ENCODE results near the gene ARIH1.
A peak's percentile ranks its signal among the peaks of the same experiment; 100 is the strongest.
"Not testable (repeated sequence)": the region's sequence is repeated elsewhere in the genome, so short reads cannot be mapped to it uniquely, and the experiment has no call there.

The ARIH1 gene, protein sequence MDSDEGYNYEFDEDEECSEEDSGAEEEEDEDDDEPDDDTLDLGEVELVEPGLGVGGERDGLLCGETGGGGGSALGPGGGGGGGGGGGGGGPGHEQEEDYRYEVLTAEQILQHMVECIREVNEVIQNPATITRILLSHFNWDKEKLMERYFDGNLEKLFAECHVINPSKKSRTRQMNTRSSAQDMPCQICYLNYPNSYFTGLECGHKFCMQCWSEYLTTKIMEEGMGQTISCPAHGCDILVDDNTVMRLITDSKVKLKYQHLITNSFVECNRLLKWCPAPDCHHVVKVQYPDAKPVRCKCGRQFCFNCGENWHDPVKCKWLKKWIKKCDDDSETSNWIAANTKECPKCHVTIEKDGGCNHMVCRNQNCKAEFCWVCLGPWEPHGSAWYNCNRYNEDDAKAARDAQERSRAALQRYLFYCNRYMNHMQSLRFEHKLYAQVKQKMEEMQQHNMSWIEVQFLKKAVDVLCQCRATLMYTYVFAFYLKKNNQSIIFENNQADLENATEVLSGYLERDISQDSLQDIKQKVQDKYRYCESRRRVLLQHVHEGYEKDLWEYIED

GRCh38 chr15:72473614-72474465 lies at the start of gene ARIH1:
Gene ARIH1, plus strand, starts transcription at chr15:72474330. Its CDS starts 310 bp downstream, at chr15:72474640.
- peak; percentile 98 for DNase-seq

DNA sequence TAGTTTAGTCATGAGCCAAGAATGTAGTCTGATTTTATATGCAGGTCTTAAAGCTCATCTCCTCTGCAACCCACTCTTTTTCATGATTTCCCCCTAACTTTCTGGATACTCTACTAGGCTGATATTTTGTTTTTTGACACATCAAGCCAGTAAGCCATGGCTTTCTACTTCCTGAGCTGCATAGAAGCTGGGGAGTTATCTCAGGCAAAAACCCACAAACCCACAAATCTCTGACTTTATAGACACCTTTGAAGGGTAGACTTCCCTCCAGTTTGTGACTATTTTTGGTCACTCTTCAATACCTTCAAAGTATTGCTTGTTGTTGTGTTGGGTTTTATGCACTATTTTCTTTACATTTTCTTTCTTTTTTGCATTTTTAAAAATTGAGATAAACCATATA lies 47.4 kb upstream of the ARIH1 start:
- no peak for DNase-seq

- DNase-seq: no peak
These were observed 36.3 kb upstream of the ARIH1 start for GRCh38 chr15:72437650-72438316.

- not testable (repeated sequence) for DNase-seq
These were observed 31.3 kb upstream of the ARIH1 start for GRCh38 chr15:72442848-72443247.

DNA sequence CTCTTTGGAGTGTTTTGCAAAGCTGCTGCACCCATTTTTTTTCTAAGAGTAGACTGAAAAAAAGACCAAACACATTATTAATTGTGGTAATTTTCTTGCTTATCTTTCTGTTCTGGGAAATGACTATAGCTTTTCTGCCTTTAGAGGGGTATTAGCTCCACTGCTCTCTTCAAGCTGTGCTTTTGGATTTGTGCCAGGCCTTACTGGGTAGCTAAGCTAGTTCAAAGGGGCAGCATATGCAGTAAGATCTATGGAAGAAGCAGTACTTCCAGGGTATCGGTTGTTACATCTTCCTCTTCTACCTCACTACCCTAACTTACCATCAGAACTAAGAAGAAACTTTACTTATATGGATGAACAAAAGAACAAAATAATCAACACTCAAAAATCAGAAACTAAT lies 28.7 kb upstream of the ARIH1 start:
- no peak for DNase-seq

DNA sequence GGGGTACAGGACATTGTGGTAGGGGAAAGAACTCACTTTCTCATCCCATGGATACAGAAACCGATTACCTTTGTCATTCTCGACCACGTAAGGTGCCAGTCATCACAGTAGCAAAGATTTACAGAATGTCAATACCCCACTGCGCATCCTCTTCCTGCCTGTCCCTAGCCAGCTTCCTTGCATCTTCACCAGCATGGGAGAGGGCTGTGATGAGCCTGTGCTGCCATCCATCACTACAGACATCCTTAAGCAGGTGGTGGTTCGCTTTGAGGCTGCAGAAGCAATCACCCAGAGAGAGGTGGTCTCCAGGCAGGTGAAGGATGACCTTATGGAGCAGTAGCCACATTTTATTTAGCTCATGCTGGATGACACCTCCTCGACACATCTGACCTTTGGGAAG lies 23.3 kb upstream of the ARIH1 start:
- no peak for DNase-seq

DNA sequence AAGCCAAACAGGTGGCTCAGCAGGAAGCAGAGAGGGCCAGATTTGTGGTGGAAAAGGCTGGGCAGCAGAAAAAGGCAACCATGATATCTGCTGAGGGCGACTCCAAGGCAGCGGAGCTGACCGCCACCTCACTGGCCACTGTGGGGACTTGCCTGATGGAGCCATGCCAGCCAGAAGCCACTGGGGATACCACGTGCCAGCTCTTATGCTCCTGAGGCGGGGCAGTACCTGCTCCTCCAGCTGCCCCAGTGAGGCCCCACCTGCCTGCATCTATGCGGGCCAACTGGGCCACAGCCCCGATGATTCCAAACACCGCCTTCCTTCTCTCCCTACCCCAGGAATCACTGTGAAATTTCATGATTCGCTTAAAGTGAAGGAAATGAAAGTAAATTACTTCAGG lies 22.9 kb upstream of the ARIH1 start:
- DNase-seq: no peak

DNA sequence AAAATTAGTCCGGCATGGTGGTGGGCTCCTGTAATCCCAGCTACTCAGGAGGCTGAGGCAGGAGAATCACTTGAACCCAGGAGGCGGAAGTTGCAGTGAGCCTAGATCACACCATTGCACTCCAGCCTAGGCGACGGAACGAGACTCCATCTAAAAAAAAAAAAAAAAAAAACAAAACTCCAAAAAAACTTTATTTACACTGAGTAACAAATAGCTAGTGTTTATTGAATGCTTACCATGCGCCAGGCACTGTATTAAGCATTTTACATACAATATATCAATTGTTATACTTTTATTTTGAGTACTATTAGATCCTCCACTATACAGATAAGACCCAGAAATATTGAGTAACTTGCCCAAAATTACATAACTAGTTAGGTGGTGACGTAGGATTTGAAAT lies 17.4 kb upstream of the ARIH1 start:
- DNase-seq: no peak

- DNase-seq: no peak
These were observed 13.7 kb upstream of the ARIH1 start for GRCh38 chr15:72460402-72460801.

- DNase-seq: no peak
These were observed 10.4 kb upstream of the ARIH1 start for GRCh38 chr15:72463702-72464101.

GRCh38 chr15:72464251-72464650 lies 9.9 kb upstream of the ARIH1 start:
- DNase-seq: no peak

GRCh38 chr15:72468103-72468502 lies 6.0 kb upstream of the ARIH1 start:
- DNase-seq: no peak

- no peak for DNase-seq
These were observed 1.0 kb upstream of the ARIH1 start for GRCh38 chr15:72472992-72473610.

- DNase-seq: no peak
These were observed 359 bp downstream of the ARIH1 start for GRCh38 chr15:72474466-72474911.

- DNase-seq: peak; percentile 85 to 87
These were observed 940 bp downstream of the ARIH1 start for GRCh38 chr15:72474912-72475628.

GRCh38 chr15:72475674-72476073 lies 1.5 kb downstream of the ARIH1 start:
- no peak for DNase-seq

- not testable (repeated sequence) for DNase-seq
These were observed 2.2 kb downstream of the ARIH1 start for GRCh38 chr15:72476330-72476729.

DNA sequence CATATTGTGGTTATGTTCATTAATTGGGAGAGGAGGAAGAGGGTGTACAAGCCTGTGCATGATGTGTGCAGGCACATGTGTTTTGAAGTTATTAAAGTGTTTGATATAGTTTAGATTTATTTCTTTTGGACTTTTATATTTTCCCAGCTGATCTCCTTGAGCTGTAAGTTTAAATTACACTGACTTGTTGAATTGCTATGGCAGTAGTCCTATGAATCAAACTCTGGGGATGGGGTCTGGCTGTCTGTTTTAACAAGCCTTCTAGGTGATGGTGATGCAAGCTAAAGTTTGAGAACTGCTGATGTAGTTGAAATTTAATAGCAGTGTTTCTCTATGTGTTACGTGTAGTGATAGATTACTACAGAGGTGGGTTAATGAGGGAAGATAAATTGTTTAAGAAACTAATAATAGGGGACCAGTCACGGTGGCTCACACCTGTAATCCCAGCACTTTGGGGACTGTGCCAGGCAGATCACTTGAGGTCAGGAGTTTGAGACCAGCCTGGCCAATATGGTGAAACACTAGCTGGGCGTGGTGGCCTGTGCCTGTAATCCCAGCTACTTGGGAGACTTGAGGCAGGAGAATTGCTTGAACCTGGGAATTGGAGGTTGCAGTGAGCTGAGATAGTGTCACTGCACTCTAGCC lies 7.0 kb downstream of the ARIH1 start:
- no peak for DNase-seq

DNA sequence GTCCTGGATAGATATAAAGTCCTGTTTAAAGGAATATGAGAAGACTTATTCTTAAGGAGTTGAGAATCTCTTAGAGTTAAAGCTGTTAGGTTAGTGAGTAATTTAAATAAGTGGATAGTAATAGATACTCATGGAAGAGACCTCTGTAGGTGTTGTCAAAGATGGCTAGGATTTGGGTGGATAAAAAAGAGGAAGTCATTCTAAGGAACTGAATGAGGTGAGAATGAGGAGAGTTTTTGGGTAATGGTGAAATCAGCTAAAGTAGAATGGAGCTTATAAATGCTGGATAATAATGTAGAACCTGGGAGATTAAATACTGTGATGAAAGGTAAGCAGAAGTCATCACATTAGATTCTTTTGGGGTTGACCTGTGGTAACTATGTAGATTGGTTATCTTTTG lies 8.1 kb downstream of the ARIH1 start:
- no peak for DNase-seq

GRCh38 chr15:72483279-72483678 lies 9.1 kb downstream of the ARIH1 start:
- no peak for DNase-seq

DNA sequence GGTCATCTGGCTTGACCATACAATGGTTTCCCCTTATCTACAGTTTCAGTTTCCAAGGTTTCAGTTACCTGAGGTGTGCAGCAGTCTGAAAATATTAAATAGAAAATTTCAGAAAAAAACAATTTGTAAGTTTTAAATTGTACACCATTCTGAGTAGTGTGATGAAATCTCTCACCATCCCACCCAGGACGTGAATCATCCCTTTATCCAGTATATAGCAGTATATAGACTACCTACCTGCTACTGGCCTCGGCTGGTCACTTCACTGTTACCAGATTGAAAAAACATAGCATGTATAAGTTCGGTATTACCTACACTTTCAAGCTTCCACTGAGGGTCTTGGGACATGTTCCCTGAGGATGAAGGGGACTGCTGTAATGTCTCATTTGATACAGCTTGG lies 12.0 kb downstream of the ARIH1 start:
- no peak for DNase-seq
